IMR-90 (cell line): ENCODE measurements around the gene TIE1.

Experiments used
- BHLHE40 ChIP-seq: fragments of 150-350 bp; IDR thresholded peaks from 2 replicates; pipeline ENCODE4 v1.6.1; 2016; ENCODE audit warnings: mild to moderate bottlenecking, low read depth, low read length
- CEBPB ChIP-seq: IDR thresholded peaks from 2 replicates; pipeline ENCODE4 v1.6.1; 2012; ENCODE audit warnings: low read depth, low read length, improper control_type of control experiment
- CHD1 ChIP-seq: IDR thresholded peaks from 2 replicates; pipeline ENCODE4 v1.6.1; 2012; ENCODE audit warnings: low read depth, low read length, improper control_type of control experiment
- FOS ChIP-seq: fragments of 150-350 bp; IDR thresholded peaks from 2 replicates; pipeline ENCODE4 v1.6.1; 2016; ENCODE audit warnings: low read depth, low read length
- MAFK ChIP-seq: IDR thresholded peaks from 2 replicates; pipeline ENCODE4 v1.6.1; 2012; ENCODE audit warnings: low read depth, low read length, improper control_type of control experiment
- MAZ ChIP-seq: IDR thresholded peaks from 2 replicates; pipeline ENCODE4 v1.6.1; 2012; ENCODE audit warnings: low read depth, mild to moderate bottlenecking, low read length, improper control_type of control experiment, moderate library complexity, borderline replicate concordance
- MXI1 ChIP-seq: IDR thresholded peaks from 2 replicates; pipeline ENCODE4 v1.6.1; 2012; ENCODE audit warnings: low read depth, mild to moderate bottlenecking, low read length, moderate library complexity, borderline replicate concordance
- NFE2L2 ChIP-seq: fragments of 150-350 bp; IDR thresholded peaks from 2 replicates; pipeline ENCODE4 v1.6.1; 2016; ENCODE audit warnings: low read depth, mild to moderate bottlenecking, low read length
- POLR2A ChIP-seq: IDR thresholded peaks from 2 replicates; pipeline ENCODE4 v1.6.1; 2012; ENCODE audit warnings: mild to moderate bottlenecking, low read depth, low read length
- RAD21 ChIP-seq: IDR thresholded peaks from 2 replicates; pipeline ENCODE4 v1.6.1; 2012; ENCODE audit warnings: low read length, improper control_type of control experiment
- RCOR1 ChIP-seq: IDR thresholded peaks from 2 replicates; pipeline ENCODE4 v1.6.1; 2012; ENCODE audit warnings: mild to moderate bottlenecking, low read length, improper control_type of control experiment; ENCODE audit not compliant: insufficient replicate concordance
- RFX5 ChIP-seq: IDR thresholded peaks from 2 replicates; pipeline ENCODE4 v1.8.0; 2012; ENCODE audit warnings: low read depth, mild to moderate bottlenecking, low read length, moderate library complexity
- TF ChIP-seq, protein P1 (sequence below): conservative IDR thresholded peaks from 2 replicates; pipeline ENCODE4 v1.5.1; 2012; ENCODE audit warnings: mild to moderate bottlenecking, low read depth, low read length, improper control_type of control experiment
- TF ChIP-seq, protein P2 (sequence below): fragments of 150-350 bp; IDR thresholded peaks from 2 replicates; pipeline ENCODE4 v1.6.1; 2016; ENCODE audit warnings: low read depth, mild to moderate bottlenecking, low read length, moderate library complexity, borderline replicate concordance

DNA sequence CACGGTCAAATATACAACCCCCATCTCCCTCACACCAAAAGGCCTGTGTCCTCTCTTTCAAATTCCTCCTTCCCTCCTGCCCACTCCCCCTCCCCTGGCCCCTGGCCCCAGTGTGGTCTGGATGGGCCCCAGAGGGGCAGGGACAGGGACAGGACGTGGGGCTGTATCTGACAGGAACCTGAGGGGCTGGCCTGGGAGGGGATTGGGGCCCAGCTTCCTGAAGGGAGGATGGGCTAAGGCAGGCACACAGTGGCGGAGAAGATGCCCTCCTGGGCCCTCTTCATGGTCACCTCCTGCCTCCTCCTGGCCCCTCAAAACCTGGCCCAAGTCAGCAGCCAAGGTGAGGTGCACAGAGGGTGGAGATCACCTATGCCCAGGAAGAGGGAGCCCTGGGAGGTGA, 36.8 kb downstream of the TIE1 start, which contains the start of gene MPL:
- no peak for TF ChIP-seq MXI1
- TF ChIP-seq, protein P1, sequence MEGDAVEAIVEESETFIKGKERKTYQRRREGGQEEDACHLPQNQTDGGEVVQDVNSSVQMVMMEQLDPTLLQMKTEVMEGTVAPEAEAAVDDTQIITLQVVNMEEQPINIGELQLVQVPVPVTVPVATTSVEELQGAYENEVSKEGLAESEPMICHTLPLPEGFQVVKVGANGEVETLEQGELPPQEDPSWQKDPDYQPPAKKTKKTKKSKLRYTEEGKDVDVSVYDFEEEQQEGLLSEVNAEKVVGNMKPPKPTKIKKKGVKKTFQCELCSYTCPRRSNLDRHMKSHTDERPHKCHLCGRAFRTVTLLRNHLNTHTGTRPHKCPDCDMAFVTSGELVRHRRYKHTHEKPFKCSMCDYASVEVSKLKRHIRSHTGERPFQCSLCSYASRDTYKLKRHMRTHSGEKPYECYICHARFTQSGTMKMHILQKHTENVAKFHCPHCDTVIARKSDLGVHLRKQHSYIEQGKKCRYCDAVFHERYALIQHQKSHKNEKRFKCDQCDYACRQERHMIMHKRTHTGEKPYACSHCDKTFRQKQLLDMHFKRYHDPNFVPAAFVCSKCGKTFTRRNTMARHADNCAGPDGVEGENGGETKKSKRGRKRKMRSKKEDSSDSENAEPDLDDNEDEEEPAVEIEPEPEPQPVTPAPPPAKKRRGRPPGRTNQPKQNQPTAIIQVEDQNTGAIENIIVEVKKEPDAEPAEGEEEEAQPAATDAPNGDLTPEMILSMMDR = no peak
- TF ChIP-seq POLR2A = no peak
- no peak for TF ChIP-seq CEBPB
- no peak for TF ChIP-seq MAZ
- no peak for TF ChIP-seq RAD21
- TF ChIP-seq BHLHE40 = no peak
- no peak for TF ChIP-seq MAFK
- TF ChIP-seq RCOR1 = no peak
- TF ChIP-seq NFE2L2 = no peak
- no peak for TF ChIP-seq CHD1
- no peak for TF ChIP-seq FOS
- TF ChIP-seq, protein P2, sequence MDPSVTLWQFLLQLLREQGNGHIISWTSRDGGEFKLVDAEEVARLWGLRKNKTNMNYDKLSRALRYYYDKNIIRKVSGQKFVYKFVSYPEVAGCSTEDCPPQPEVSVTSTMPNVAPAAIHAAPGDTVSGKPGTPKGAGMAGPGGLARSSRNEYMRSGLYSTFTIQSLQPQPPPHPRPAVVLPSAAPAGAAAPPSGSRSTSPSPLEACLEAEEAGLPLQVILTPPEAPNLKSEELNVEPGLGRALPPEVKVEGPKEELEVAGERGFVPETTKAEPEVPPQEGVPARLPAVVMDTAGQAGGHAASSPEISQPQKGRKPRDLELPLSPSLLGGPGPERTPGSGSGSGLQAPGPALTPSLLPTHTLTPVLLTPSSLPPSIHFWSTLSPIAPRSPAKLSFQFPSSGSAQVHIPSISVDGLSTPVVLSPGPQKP = no peak
- TF ChIP-seq RFX5 = no peak
